ENCODE results near the gene CACNG4.

CACNG4 gene

GRCh38 chr17:66963909-66964771 is at the start of gene CACNG4:
Gene CACNG4, plus strand, starts transcription at chr17:66964707. Its CDS starts 205 bp downstream, at chr17:66964912.
- DNase-seq = no peak

DNA sequence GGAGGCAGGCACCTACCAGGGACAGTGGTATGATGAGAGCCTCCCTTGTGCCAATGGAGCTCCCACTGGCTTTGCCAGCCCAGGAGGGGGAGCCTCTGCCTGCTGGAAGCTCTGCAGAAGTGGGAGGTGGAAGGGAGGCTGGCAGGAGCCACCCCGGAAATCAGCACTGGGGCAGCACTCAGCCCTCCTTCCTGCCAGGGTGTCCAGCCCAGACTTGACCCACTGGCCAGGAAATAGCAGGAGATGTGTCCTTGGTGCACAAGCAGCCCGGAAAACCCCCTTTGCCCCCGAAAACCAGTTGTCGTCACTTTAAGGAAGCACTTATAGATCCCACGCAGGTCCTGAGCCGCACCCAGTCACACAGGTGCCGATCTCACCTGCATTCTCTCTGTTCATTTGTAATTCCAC is 49.3 kb upstream of the CACNG4 start:
- no peak for DNase-seq

GRCh38 chr17:66915792-66916191 is 48.7 kb upstream of the CACNG4 start:
- DNase-seq = no peak

- no peak for DNase-seq
These were observed 47.6 kb upstream of the CACNG4 start for GRCh38 chr17:66916946-66917345.

DNA sequence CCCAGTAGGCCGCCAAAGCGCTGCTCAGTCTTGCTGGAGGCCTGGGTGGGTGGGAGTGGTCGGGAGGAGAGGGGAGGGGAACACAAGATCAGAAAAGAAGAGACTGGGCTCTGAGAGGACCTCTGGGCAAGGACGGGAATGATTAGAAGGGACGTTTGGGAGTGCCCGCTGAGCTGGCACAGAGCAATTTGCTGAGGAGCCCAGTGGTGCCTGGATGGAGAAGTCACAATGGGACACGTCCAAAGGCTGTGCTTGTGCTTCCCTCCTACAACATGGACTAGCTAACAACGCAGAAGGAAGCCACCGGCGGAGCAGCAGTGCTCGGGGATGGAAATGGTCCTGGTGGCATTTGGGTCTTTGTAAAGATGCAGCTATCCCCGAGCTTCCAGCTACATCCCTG is 45.6 kb upstream of the CACNG4 start:
- no peak for DNase-seq

- DNase-seq = no peak
These were observed 44.1 kb upstream of the CACNG4 start for GRCh38 chr17:66920435-66920834.

GRCh38 chr17:66920950-66921349 is 43.6 kb upstream of the CACNG4 start:
- no peak for DNase-seq

DNA sequence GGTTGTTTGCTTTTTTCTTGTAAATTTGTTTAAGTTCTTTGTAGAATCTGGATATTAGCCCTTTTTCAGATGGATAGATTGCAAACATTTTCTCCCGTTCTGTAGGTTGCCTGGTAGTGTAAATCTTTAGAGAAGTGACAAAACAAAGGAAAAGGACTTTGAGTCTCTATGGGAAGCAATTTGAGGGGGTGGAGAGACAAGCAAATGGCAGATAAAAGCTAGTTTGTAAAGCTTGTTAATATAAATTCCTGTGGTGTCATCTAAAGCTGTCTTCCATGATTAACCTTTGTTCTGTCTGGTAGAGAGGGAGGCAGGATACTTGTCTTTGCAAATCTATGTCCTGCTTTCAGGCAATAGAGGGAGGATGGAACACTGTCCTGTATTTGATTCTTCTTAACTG is 40.6 kb upstream of the CACNG4 start:
- no peak for DNase-seq

DNA sequence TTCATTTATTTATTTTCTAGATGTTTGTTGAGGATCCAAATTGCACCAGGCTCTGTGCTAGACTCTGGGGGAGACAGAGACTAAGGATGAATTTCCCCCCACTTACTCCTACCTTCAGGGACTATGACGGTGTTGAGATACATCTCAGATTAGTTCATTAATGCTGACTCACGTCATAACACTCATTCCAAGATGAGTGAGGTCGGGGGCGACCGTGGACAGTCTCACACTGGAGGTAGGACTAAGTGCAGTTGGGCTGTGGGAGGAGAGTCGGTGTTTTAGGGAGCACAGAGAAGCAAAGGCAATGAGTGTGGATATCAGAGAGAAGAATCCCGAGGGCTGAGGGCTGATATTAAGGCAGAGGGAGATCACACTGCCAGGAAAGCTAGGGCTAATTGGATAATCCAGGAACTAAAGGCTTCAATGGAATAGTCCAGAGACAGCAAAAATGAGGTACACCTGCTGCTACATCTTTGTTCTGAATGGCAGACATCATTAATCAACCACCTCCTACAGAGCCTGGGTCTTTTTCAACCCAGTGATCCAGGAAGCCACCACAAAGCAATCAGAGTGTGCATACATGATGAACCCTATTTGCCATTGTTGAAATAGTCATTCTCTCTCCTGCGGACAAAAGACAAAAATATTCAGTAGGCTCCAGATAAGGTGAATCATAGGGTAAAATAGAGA is 38.6 kb upstream of the CACNG4 start:
- no peak for DNase-seq

- no peak for DNase-seq
These were observed 35.6 kb upstream of the CACNG4 start for GRCh38 chr17:66928949-66929348.

GRCh38 chr17:66929591-66929990 is 34.9 kb upstream of the CACNG4 start:
- no peak for DNase-seq

DNA sequence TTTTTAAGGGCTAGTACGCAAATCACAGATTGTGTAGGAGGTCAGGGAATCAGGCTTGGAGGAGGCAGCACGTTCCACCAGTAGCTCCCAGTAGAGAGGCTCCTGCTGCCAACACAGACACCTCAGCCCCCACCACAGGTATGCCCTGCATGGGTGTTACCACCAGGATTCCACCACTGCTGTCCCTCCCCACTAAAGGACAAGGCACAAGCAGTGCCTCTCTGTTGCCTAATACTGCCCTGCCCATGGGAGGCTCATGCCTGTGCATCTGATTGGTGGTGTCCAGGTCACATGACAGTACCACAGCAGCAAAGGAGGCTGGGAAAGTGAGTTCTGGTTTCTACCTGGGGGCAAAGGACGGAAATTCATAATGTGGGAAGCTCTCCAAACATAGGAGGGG is 33.6 kb upstream of the CACNG4 start:
- no peak for DNase-seq

DNA sequence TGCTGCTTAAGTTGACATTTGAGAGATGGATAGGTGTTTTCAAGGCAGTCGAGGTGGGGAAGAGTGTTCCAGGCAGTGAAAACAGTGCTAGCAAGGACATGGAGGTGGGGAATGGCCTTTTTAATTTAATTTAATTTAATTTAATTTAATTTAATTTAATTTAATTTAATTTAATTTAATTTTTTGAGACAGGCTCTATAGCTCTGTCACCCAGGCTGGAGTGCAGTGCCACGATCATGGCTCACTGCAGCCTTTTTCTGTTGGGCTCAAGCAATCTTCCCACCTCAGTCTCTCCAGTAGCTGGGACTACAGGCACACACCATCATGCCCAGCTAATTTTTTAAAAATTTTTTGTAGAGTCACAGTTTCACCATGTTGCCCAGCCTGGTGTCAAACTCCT is 32.2 kb upstream of the CACNG4 start:
- no peak for DNase-seq

- no peak for DNase-seq
These were observed 30.5 kb upstream of the CACNG4 start for GRCh38 chr17:66934040-66934439.

DNA sequence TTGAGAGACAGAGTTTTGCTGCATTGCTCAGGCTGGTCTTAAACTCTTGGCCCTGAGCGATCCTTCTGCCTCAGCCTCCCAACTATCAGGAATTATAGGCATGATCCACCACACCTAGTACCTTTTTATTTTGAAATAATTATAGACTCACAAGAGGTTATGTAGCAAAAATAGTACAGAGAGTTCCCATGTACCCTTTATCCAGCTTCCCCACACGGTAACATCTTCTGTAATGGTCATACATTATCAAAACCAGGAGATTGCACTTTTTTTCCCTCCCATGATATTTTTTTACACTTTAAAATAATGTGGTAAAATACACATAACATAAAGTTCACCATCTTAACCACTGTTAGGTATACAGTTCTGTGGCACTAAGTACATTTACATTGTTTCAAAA is 28.8 kb upstream of the CACNG4 start:
- DNase-seq = no peak

DNA sequence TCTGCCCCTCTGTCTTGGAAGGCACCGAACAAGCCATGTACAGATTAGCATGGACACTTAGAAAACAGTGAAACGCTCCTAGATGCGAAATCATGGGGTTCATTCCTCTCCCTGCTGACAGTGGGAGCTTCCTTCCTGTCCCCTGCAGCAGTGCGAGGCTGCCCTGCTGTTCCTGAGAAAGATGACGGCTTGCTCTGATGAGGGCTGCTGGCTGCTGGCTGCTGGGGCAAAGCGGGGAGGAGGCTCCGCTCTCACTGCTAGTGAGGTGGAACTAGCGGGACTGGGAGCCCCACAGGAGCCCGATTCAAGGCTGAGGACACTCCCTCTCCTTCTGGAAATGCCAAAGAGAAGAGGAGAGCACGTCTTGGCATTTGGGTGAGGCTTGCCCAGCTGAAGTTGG is 25.9 kb upstream of the CACNG4 start:
- DNase-seq = no peak

GRCh38 chr17:66939461-66940114 is 24.9 kb upstream of the CACNG4 start:
- no peak for DNase-seq

DNA sequence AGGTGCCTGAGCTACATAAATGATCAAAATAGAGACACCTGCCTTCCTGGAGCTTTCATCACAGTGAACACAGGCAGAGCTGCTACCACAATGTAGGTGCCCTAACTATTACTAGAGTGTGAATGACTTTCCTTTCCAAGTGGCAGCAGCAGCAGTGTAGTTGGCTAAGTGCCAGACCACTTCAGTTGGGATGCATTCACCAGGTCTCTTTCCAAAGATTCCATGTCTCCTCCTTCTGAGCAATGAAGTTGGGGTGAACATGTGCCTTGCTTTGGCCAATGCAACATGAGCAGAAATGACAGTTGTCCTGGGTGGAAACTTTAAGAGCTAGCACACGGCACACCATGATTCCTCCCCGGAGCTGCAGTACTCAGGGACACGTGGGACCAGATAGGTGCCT is 23.3 kb upstream of the CACNG4 start:
- no peak for DNase-seq

DNA sequence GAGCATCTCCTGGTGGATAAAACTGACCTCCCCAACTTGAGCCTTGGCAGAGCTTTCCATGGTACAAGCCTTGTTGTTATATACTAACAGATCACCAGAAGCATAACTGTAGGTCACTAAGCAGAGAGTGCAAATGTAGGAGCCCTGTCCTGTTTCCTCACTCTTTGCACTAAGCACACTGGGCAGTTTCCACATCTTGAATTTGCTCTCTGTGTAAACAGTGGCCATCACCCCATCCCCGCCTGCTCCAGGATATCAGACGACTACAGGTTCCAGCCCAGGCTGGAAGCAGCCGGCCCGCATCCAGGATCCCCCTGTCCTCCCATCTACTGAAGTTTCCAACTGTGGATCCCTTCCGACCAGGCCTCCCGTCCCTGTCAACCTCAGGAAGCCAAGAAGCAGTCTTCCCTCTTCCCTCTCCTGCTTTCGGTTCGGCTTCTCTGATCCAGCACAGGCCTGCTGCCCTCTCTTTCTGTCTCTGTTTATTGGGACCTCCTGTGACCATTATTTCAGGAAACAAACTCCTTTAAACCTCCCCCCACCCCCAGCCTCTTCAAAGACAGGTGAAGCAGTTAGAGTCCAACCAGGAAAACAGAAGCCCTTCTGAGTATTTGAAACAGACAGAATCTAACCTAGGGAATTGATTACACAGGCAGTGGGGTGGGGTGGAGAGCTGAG is 22.6 kb upstream of the CACNG4 start:
- no peak for DNase-seq

DNA sequence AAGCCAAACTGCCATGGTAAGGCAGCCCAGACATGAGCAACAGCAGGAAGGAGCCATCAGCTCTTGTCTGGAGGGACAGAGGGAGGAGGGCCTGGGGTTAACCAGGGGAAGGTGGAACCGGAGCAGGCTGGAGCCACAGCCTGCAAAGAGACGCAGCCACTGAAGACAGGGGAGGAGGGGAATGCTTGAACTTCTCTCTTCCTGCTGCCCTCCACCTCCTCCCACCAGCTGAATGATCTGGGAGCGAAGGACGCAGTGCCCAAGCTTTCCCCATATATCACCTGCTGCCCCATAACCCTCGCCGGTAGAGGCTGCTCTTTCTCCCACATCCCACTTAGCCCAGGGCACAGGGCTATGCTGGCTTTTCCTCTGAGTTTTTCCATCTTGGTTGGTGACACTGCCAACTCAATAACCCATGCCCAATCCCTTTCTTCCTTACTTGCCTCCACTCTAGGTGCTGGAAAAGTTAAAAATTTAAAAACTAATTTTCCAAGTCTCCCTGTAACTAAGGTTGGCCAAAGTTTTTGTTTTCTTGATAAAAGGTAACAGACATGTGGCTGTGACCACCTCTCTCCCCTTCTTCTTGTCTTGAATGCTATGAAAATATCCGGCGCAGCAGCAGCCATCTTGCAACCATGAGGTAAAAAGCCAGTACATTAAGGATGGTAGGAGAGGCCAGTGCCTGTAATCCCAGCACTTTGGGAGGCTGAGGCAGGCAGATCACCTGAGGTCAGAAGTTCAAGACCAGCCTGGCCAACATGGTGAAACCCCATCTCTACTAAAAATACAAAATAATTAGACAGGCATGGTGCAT is 21.8 kb upstream of the CACNG4 start:
- DNase-seq = no peak

- DNase-seq = no peak
These were observed 21.0 kb upstream of the CACNG4 start for GRCh38 chr17:66943484-66943883.
